ENCODE data around the gene ITGB7. TPM values are rescaled to one million over a fixed set of nuclear protein-coding genes. Genes with fewer than 3 reads are reported as not detected.

Gene ITGB7
- total and polyA plus RNA-seq, 10 of the 15 experiments (the other 5 are each of a cell fraction or from before 2014, with no cell fraction given) = 54.5 to 487 (median 252) TPM

- CTCF ChIA-PET = interaction anchor here (0.9 to 7.4 kb wide), 14 partner anchors 15 to 186 kb away, joined by 3 to 136 read pairs (median 4); partner anchors contain the start of genes AAAS, ESPL1, ITGB7 and MYG1
- peak overlapping the region; percentile 66 for H3K27ac ChIP-seq (ENCODE audit: control insufficient read depth, insufficient read depth)
- SMC1A ChIA-PET (ENCODE audit: uncharacterized antibody, unreplicated experiment) = interaction anchor here (0.7 to 6.4 kb wide), 6 partner anchors 16 to 70 kb away, joined by 3 to 63 read pairs (median 6); partner anchors contain the start of genes ESPL1 and PFDN5
- peak overlapping the region; percentile 91 for H3K9ac ChIP-seq (ENCODE audit: control insufficient read depth, insufficient read depth, low read length)
- H3K9me3 ChIP-seq (replicated peaks; ENCODE audit: control insufficient read depth, insufficient read depth, low read length) = no peaks in the 10 kb centered on the region
- FAIRE-seq (no peak), ATAC-seq (peak; percentile 34), DNase-seq (ENCODE audit: low read depth, low spot score) (no peak)
- peaks cover 0 to 4% of the 10 kb centered on the region in 2 experiments; a peak in 1 of 4 replicates for H3K36me3 ChIP-seq (ENCODE audit: control insufficient read depth in 2 of 2, insufficient read depth in 2 of 2, low read length in 1 of 2)
- 5% methylated on average over 19 of the region's 19 CpGs for WGBS (ENCODE audit: insufficient coverage, insufficient replicate concordance, low lambda C conversion rate, missing lambda C conversion rate)
- BruUV-seq (replicated peaks) = TSS peak; percentile 84
- peaks cover 13% of the 10 kb centered on the region for H3K79me2 ChIP-seq (ENCODE audit: control insufficient read depth, insufficient read depth, low read length)
- no peaks in the 10 kb centered on the region for H3K27me3 ChIP-seq (replicated peaks in 1 of 2; ENCODE audit: control insufficient read depth in 2 of 2, insufficient read depth in 2 of 2, low read length in 1 of 2)
- intact Hi-C loops (cut with micrococcal nuclease; ENCODE audit: unreplicated experiment) (loop anchor here (2.0 kb wide), 1 partner anchor 32 kb away; no protein-coding TSS in a partner anchor), in situ Hi-C loops (cut with MboI) (no loop called here)
- H2AFZ ChIP-seq (ENCODE audit: control insufficient read depth, low read depth, low read length) = peak overlapping the region; percentile 89
- POLR2A ChIA-PET = interaction anchor here (1.0 to 4.0 kb wide), 4 partner anchors 16 to 71 kb away, joined by 4 to 19 read pairs (median 4); partner anchors contain the start of gene ESPL1
- RAD21 ChIA-PET (ENCODE audit: unreplicated experiment) = interaction anchor here (0.9 to 4.3 kb wide), 4 partner anchors 16 to 92 kb away, joined by 3 to 101 read pairs (median 16); partner anchors contain the start of genes CSAD, ESPL1 and ZNF740
- TF ChIP-seq, protein P1, sequence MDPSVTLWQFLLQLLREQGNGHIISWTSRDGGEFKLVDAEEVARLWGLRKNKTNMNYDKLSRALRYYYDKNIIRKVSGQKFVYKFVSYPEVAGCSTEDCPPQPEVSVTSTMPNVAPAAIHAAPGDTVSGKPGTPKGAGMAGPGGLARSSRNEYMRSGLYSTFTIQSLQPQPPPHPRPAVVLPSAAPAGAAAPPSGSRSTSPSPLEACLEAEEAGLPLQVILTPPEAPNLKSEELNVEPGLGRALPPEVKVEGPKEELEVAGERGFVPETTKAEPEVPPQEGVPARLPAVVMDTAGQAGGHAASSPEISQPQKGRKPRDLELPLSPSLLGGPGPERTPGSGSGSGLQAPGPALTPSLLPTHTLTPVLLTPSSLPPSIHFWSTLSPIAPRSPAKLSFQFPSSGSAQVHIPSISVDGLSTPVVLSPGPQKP (IDR thresholded peaks at IDR 0.05; ENCODE audit: low read depth, low read length) = peak; percentile 20; the same call in 1 of the 2 replicates
- no peak for TF ChIP-seq JUNB (IDR thresholded peaks at IDR 0.05)
- peak; percentile 0; the same call in 1 of the 2 replicates for TF ChIP-seq SMC3 (IDR thresholded peaks at IDR 0.05; ENCODE audit: borderline replicate concordance, low read length)
- peak; percentile 1; the same call in 1 of the 2 replicates for TF ChIP-seq RB1 (IDR thresholded peaks at IDR 0.05; ENCODE audit: borderline replicate concordance)
- TF ChIP-seq ATF2 (IDR thresholded peaks at IDR 0.05; ENCODE audit: low read length) = no peak
- H3K4me3 ChIP-seq = peak overlapping the region; percentile 99
- peaks cover 28% of the 10 kb centered on the region for H3K4me1 ChIP-seq (ENCODE audit: control insufficient read depth, insufficient read depth, low read length)
- no peaks in the 10 kb centered on the region for H4K20me1 ChIP-seq (ENCODE audit: control insufficient read depth, insufficient read depth)
- H3K4me2 ChIP-seq (ENCODE audit: control insufficient read depth, insufficient read depth) = peak overlapping the region; percentile 73
Measured at GRCh38 chr12:53252349-53252916, 45.4 kb upstream of the ITGB7 start.

Measured in GM12878 (cell line).